Retina (tissue), 1 donor: ENCODE results near the gene CDX2.

Source experiments
- DNase-seq: peaks from one replicate; pipeline ENCODE4 v3.0.0-alpha.2; 2016

Gene CDX2

GRCh38 chr13:27928353-27928804 is 40.7 kb downstream of the CDX2 start:
- DNase-seq: no peak

GRCh38 chr13:27927444-27928352 is 41.4 kb downstream of the CDX2 start:
- DNase-seq: peak; percentile 53

GRCh38 chr13:27926644-27927434 is 42.3 kb downstream of the CDX2 start:
- DNase-seq: peak; percentile 68

GRCh38 chr13:27925220-27925991 is 43.7 kb downstream of the CDX2 start:
- peak; percentile 39 for DNase-seq

GRCh38 chr13:27924529-27925141 is 44.5 kb downstream of the CDX2 start:
- DNase-seq: peak; percentile 52

- peak; percentile 70 for DNase-seq
These were observed 45.2 kb downstream of the CDX2 start for GRCh38 chr13:27923794-27924528.

- DNase-seq: peak; percentile 38
These were observed 46.1 kb downstream of the CDX2 start for GRCh38 chr13:27922883-27923612.

GRCh38 chr13:27921961-27922882 is 46.9 kb downstream of the CDX2 start:
- peak; percentile 58 for DNase-seq

GRCh38 chr13:27921421-27921960 is 47.6 kb downstream of the CDX2 start:
- DNase-seq: no peak

- peak; percentile 74 for DNase-seq
These were observed 48.3 kb downstream of the CDX2 start for GRCh38 chr13:27920677-27921420.

- DNase-seq: peak; percentile 83
These were observed 49.0 kb downstream of the CDX2 start, which contains the start of gene PDX1 for GRCh38 chr13:27919934-27920676. Gene PDX1, plus strand, starts transcription at chr13:27920000. Its CDS starts 139 bp downstream, at chr13:27920139.

- no peak for DNase-seq
These were observed 49.5 kb downstream of the CDX2 start for GRCh38 chr13:27919659-27919933.

- peak; percentile 74 for DNase-seq
These were observed 50.0 kb downstream of the CDX2 start for GRCh38 chr13:27918918-27919658.

GRCh38 chr13:27918041-27918917 is 50.8 kb downstream of the CDX2 start:
- DNase-seq: peak; percentile 66

- DNase-seq: peak; percentile 79
These were observed 51.8 kb downstream of the CDX2 start for GRCh38 chr13:27917121-27917947.
